Adipose tissue (tissue), 3 donors: ENCODE data around the gene EIF5A. TPM values are rescaled to one million over a fixed set of nuclear protein-coding genes. Genes with fewer than 3 reads are reported as not detected.

Source experiments
- polyA plus RNA-seq, 3 donors: library from polyadenylated mRNA; stranded (reverse); fragments of 200-250 nt; gene quantifications; one replicate each; pipeline ENCODE4 v1.2.3, GENCODE V29; 2013
- donor health status: healthy with polysubstance abuse.
- donor health status: Bipolar disorder and iron deficiency.
- donor health status: healthy.

The EIF5A gene
- polyA plus RNA-seq, 3 donors = 204 to 587 (median 428) TPM

Other genes with a start within 250 kb of the EIF5A start
- 10 to 100 TPM in 1 of 3 donors, 1 to 10 TPM in 2; 1.3 to 16.1 (median 8.8) TPM for gene CLEC10A, start 227.4 kb upstream of the EIF5A start, polyA plus RNA-seq
- gene ASGR2, start 192.8 kb upstream of the EIF5A start, polyA plus RNA-seq = 1 to 10 TPM in 2 of 3 donors, under 1 TPM in 1; 0.37 to 4.3 (median 1.9) TPM
- 1 to 10 TPM; 1.0 to 3.4 (median 2.5) TPM for gene ASGR1, start 128.3 kb upstream of the EIF5A start, polyA plus RNA-seq
- 10 to 100 TPM in 1 of 3 donors, 1 to 10 TPM in 2; 3.3 to 26.3 (median 5.5) TPM for gene DLG4, start 87.8 kb upstream of the EIF5A start, polyA plus RNA-seq
- 100 to 1,000 TPM; 563 to 988 (median 674) TPM for gene ACADVL, start 87.7 kb upstream of the EIF5A start, polyA plus RNA-seq
- 10 to 100 TPM in 2 of 3 donors, 1 to 10 TPM in 1; 9.9 to 31.3 (median 17.2) TPM for gene DVL2, start 73.1 kb upstream of the EIF5A start, polyA plus RNA-seq
- 10 to 100 TPM; 11.5 to 29.4 (median 24.4) TPM for gene PHF23, start 68.2 kb upstream of the EIF5A start, polyA plus RNA-seq
- 1,000 to 10,000 TPM in 1 of 3 donors, 100 to 1,000 TPM in 2; 485 to 1,093 (median 668) TPM for gene GABARAP, start 65.2 kb upstream of the EIF5A start, polyA plus RNA-seq
- 10 to 100 TPM; 53.1 to 94.1 (median 91.8) TPM for gene CTDNEP1, start 55.9 kb upstream of the EIF5A start, polyA plus RNA-seq
- gene ELP5, start 55.4 kb upstream of the EIF5A start, polyA plus RNA-seq = 10 to 100 TPM; 19.0 to 64.1 (median 40.3) TPM
- gene CLDN7, start 45.1 kb upstream of the EIF5A start, polyA plus RNA-seq = 10 to 100 TPM in 1 of 3 donors, 1 to 10 TPM in 2; 4.8 to 88.9 (median 6.7) TPM
- gene SLC2A4, start 25.9 kb upstream of the EIF5A start, polyA plus RNA-seq = 10 to 100 TPM; 10.2 to 41.8 (median 31.4) TPM
- 1 to 10 TPM in 2 of 3 donors, under 1 TPM in 1; 0.95 to 6.0 (median 2.2) TPM for gene YBX2, start 13.0 kb upstream of the EIF5A start, polyA plus RNA-seq
- gene GPS2, start 7.7 kb downstream of the EIF5A start, polyA plus RNA-seq = 10 to 100 TPM; 40.1 to 55.5 (median 47.5) TPM
- gene NEURL4, start 21.7 kb downstream of the EIF5A start, polyA plus RNA-seq = 10 to 100 TPM; 11.8 to 25.2 (median 17.9) TPM
- gene ACAP1, start 28.9 kb downstream of the EIF5A start, polyA plus RNA-seq = 10 to 100 TPM in 1 of 3 donors, 1 to 10 TPM in 2; 4.0 to 12.7 (median 5.2) TPM
- gene KCTD11, start 44.5 kb downstream of the EIF5A start, polyA plus RNA-seq = 10 to 100 TPM in 1 of 3 donors, 1 to 10 TPM in 2; 6.3 to 11.2 (median 9.9) TPM
- gene TMEM95, start 47.5 kb downstream of the EIF5A start, polyA plus RNA-seq = not detected
- gene TNK1, start 73.5 kb downstream of the EIF5A start, polyA plus RNA-seq = 1 to 10 TPM; 2.1 to 8.0 (median 5.5) TPM
- 10 to 100 TPM; 15.1 to 48.2 (median 42.3) TPM for gene PLSCR3, start 86.9 kb downstream of the EIF5A start, polyA plus RNA-seq
- gene TMEM256, start 96.5 kb downstream of the EIF5A start, polyA plus RNA-seq = 100 to 1,000 TPM in 2 of 3 donors, 10 to 100 TPM in 1; 86.0 to 252 (median 173) TPM
- 10 to 100 TPM in 2 of 3 donors, 1 to 10 TPM in 1; 2.9 to 11.4 (median 10.5) TPM for gene NLGN2, start 100.2 kb downstream of the EIF5A start, polyA plus RNA-seq
- not detected for gene SPEM1, start 112.7 kb downstream of the EIF5A start, polyA plus RNA-seq
- gene SPEM2, start 118.0 kb downstream of the EIF5A start, polyA plus RNA-seq = not detected
- not detected for gene SPEM3, start 121.2 kb downstream of the EIF5A start, polyA plus RNA-seq
- gene TMEM102, start 127.8 kb downstream of the EIF5A start, polyA plus RNA-seq = 1 to 10 TPM in 2 of 3 donors, under 1 TPM in 1; 0.79 to 5.2 (median 1.9) TPM
- 1 to 10 TPM in 1 of 3 donors, under 1 TPM in 2; 0.28 to 4.6 (median 0.86) TPM for gene FGF11, start 131.9 kb downstream of the EIF5A start, polyA plus RNA-seq
- gene CHRNB1, start 137.4 kb downstream of the EIF5A start, polyA plus RNA-seq = 10 to 100 TPM in 2 of 3 donors, 1 to 10 TPM in 1; 5.0 to 14.2 (median 12.7) TPM
- gene ZBTB4, start 172.0 kb downstream of the EIF5A start, polyA plus RNA-seq = 10 to 100 TPM; 17.4 to 45.0 (median 32.9) TPM
- not detected for gene SLC35G6, start 173.8 kb downstream of the EIF5A start, polyA plus RNA-seq
- gene POLR2A, start 176.7 kb downstream of the EIF5A start, polyA plus RNA-seq = 10 to 100 TPM; 20.9 to 35.4 (median 24.6) TPM
- gene TNFSF12, start 241.4 kb downstream of the EIF5A start, polyA plus RNA-seq = 100 to 1,000 TPM in 1 of 3 donors, 10 to 100 TPM in 2; 19.6 to 100 (median 49.9) TPM